ENCODE measurements around the gene TMCC2.

DNA sequence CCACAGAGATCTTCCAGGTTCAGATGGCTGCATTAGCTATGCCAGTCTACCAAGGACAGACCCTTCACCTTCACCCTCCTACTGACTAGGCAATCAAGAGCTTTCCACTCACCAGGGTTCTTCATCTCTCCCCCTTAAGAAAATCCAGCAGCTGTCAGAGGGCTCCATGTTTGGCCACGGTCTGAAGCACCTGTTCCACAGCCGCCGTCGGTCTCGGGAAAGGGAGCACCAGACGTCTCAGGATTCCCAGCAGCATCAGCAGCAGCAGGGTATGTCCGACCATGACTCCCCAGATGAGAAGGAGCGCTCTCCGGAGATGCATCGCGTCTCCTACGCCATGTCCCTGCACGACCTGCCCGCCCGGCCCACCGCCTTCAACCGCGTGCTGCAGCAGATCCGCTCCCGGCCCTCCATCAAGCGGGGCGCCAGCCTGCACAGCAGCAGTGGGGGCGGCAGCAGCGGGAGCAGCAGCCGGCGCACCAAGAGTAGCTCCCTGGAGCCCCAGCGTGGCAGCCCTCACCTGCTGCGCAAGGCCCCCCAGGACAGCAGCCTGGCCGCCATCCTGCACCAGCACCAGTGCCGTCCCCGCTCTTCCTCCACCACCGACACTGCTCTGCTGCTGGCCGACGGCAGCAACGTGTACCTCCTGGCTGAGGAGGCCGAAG is 13.8 kb downstream of the TMCC2 start:
- TF ChIP-seq GATA2 (IDR thresholded peaks at IDR 0.05; ENCODE audit: low read depth, low read length) (no peak), GATA3 (IDR thresholded peaks at IDR 0.05; ENCODE audit: low read depth, low read length) (no peak)

Measured in SH-SY5Y (cell line).